CD4-positive, alpha-beta T cell (primary cell): ENCODE data around the gene TIMM17A. TPM values are rescaled to one million over a fixed set of nuclear protein-coding genes. Genes with fewer than 3 reads are reported as not detected.

Experiments
- ATAC-seq: fragments of 200-7000 bp; cut with Tn5 transposase; one replicate; pipeline ENCODE4 v1.10.0; 2022; ENCODE audit warnings: mild to moderate bottlenecking; ENCODE audit not compliant: poor library complexity
- CTCF ChIA-PET: fragments of 350-600 bp; sonication (Branson Sonifier 250); formaldehyde crosslinking; loops from one replicate; lab custom pipeline; 2021; ENCODE audit warnings: antibody characterized with exemption, inconsistent platforms; lab: Charles Lee
- POLR2A ChIA-PET: fragments of 350-600 bp; sonication (Branson Sonifier 250); formaldehyde crosslinking; loops from one replicate; lab custom pipeline; 2021; ENCODE audit warnings: antibody characterized with exemption, inconsistent platforms; lab: Charles Lee
- DNase-seq, 14 experiments: peaks; one replicate each; pipeline ENCODE4 v3.0.0-alpha.2; 2013 to 2020; ENCODE audit warnings: mixed read lengths in 2 of 14
- H3K27ac ChIP-seq, 2 donors: one replicate each; pipeline versions ENCODE4 v1.5.1 to v1.7.0; 2013; ENCODE audit warnings: low read length in 2 of 2, low read depth in 1 of 2, mild to moderate bottlenecking in 1 of 2
- H3K27me3 ChIP-seq, 2 experiments: 1 replicate in 1 of 2; 2 replicates in 1 of 2; pipeline versions ENCODE4 v1.6.1 to v1.7.0; 2013; ENCODE audit warnings: low read length in 2 of 2, control low read depth in 1 of 2, mild to moderate bottlenecking in 1 of 2, moderate library complexity in 1 of 2; ENCODE audit not compliant: insufficient read depth in 2 of 2, control insufficient read depth in 1 of 2
- H3K36me3 ChIP-seq: one replicate; pipeline ENCODE4 v1.6.1; 2013; ENCODE audit warnings: low read length, control low read depth; ENCODE audit not compliant: insufficient read depth
- H3K4me1 ChIP-seq: one replicate; pipeline ENCODE4 v1.6.1; 2013; ENCODE audit warnings: low read length, control low read depth; ENCODE audit not compliant: insufficient read depth
- H3K4me3 ChIP-seq: one replicate; pipeline ENCODE4 v1.5.1; 2013; ENCODE audit warnings: mild to moderate bottlenecking, low read length, moderate library complexity
- H3K9me3 ChIP-seq, 2 experiments: 1 replicate in 1 of 2; 2 replicates in 1 of 2; pipeline versions ENCODE4 v1.6.1 to v1.7.0; 2013; ENCODE audit warnings: low read length in 2 of 2, mild to moderate bottlenecking in 2 of 2, control low read depth in 1 of 2, moderate library complexity in 1 of 2; ENCODE audit not compliant: control insufficient read depth in 1 of 2, insufficient read depth in 1 of 2
- H3K27ac Mint-ChIP-seq: one replicate; pipeline ENCODE4 v1.8.0; 2020; ENCODE audit warnings: mixed read lengths
- H3K27me3 Mint-ChIP-seq: one replicate; pipeline ENCODE4 v1.8.0; 2021; ENCODE audit warnings: mixed read lengths
- H3K36me3 Mint-ChIP-seq: one replicate; pipeline ENCODE4 v1.8.0; 2021; ENCODE audit warnings: low read depth, mixed read lengths
- H3K4me1 Mint-ChIP-seq: one replicate; pipeline ENCODE4 v1.8.0; 2021; ENCODE audit warnings: low read depth, mixed read lengths
- H3K4me3 Mint-ChIP-seq: one replicate; pipeline ENCODE4 v1.8.0; 2020; ENCODE audit warnings: mild to moderate bottlenecking, mixed read lengths
- H3K9me3 Mint-ChIP-seq: one replicate; pipeline ENCODE4 v1.8.0; 2020; ENCODE audit warnings: mixed read lengths
- intact Hi-C, 2 experiments: fragments of 100-400 bp; cut with DNase I in 1 of 2; cut with micrococcal nuclease in 1 of 2; formaldehyde crosslinking; loops; one replicate each; pipeline versions ENCODE4 v1.15.1 to v1.9.0; 2023 to 2025; cut with DNase I, micrococcal nuclease
- total RNA-seq, 174 experiments: library from RNA in 2 of 174; stranded (reverse) in 2 of 174; gene quantifications; one replicate each; pipeline ENCODE4 v1.2.3 and lab custom pipeline; 2021 to 2026
- TF ChIP-seq, protein P1 (sequence below): fragments of 200-600 bp; IDR thresholded peaks from one replicate; pipeline ENCODE4 v1.8.0; 2022; ENCODE audit warnings: antibody characterized with exemption, mild to moderate bottlenecking

The TIMM17A gene
- total RNA-seq, 2 experiments from 2014 or later = 46.2 to 49.6 TPM

GRCh38 chr1:202011994-202012393 lies 56.7 kb downstream of the TIMM17A start:
- H3K4me3 ChIP-seq = no peak overlapping the region
- H3K27me3 Mint-ChIP-seq = peaks cover 12% of the 10 kb centered on the region
- ATAC-seq (no peak), DNase-seq (no peak)
- peaks cover 7% of the 10 kb centered on the region for H3K36me3 Mint-ChIP-seq
- H3K9me3 Mint-ChIP-seq = no peaks in the 10 kb centered on the region
- H3K4me3 Mint-ChIP-seq = no peak overlapping the region
- peaks cover 3% of the 10 kb centered on the region for H3K4me1 ChIP-seq
- CTCF ChIA-PET = no interaction called here
- H3K36me3 ChIP-seq = no peaks in the 10 kb centered on the region
- peaks cover 0 to 6% of the 10 kb centered on the region in 2 experiments for H3K9me3 ChIP-seq
- no peaks in the 10 kb centered on the region for H3K27me3 ChIP-seq
- TF ChIP-seq, protein P1, sequence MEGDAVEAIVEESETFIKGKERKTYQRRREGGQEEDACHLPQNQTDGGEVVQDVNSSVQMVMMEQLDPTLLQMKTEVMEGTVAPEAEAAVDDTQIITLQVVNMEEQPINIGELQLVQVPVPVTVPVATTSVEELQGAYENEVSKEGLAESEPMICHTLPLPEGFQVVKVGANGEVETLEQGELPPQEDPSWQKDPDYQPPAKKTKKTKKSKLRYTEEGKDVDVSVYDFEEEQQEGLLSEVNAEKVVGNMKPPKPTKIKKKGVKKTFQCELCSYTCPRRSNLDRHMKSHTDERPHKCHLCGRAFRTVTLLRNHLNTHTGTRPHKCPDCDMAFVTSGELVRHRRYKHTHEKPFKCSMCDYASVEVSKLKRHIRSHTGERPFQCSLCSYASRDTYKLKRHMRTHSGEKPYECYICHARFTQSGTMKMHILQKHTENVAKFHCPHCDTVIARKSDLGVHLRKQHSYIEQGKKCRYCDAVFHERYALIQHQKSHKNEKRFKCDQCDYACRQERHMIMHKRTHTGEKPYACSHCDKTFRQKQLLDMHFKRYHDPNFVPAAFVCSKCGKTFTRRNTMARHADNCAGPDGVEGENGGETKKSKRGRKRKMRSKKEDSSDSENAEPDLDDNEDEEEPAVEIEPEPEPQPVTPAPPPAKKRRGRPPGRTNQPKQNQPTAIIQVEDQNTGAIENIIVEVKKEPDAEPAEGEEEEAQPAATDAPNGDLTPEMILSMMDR = no peak
- no peak overlapping the region for H3K27ac ChIP-seq
- no peak overlapping the region for H3K27ac Mint-ChIP-seq
- intact Hi-C loops = no loop called here
- POLR2A ChIA-PET = interaction anchor here (0.6 kb wide), 1 partner anchor 38 kb away, joined by 4 read pairs; no protein-coding TSS in a partner anchor
- H3K4me1 Mint-ChIP-seq = no peaks in the 10 kb centered on the region

- Histone ChIP-seq H3K4me3 (no peak overlapping the region), H3K27ac (no peak overlapping the region), H3K9me3 (peaks cover 0 to 6% of the 10 kb centered on the region in 2 experiments), H3K27me3 (no peaks in the 10 kb centered on the region), H3K4me1 (peaks cover 3% of the 10 kb centered on the region), H3K36me3 (no peaks in the 10 kb centered on the region)
- H3K36me3 Mint-ChIP-seq = no peaks in the 10 kb centered on the region
- ATAC-seq (no peak), DNase-seq (no peak)
- ChIA-PET CTCF (no interaction called here), POLR2A (no interaction called here)
- intact Hi-C loops = no loop called here
- H3K4me3 Mint-ChIP-seq = no peak overlapping the region
- no peaks in the 10 kb centered on the region for H3K9me3 Mint-ChIP-seq
- H3K4me1 Mint-ChIP-seq = no peaks in the 10 kb centered on the region
- TF ChIP-seq, protein P1 = no peak
- no peak overlapping the region for H3K27ac Mint-ChIP-seq
- H3K27me3 Mint-ChIP-seq = peaks cover 16% of the 10 kb centered on the region
Measured at GRCh38 chr1:202012544-202013478, 57.5 kb downstream of the TIMM17A start.

GRCh38 chr1:202013603-202014002 lies 58.3 kb downstream of the TIMM17A start:
- H3K36me3 Mint-ChIP-seq = no peaks in the 10 kb centered on the region
- Histone ChIP-seq H3K9me3 (peaks cover 0 to 6% of the 10 kb centered on the region in 2 experiments), H3K27ac (no peak overlapping the region), H3K4me1 (peaks cover 3% of the 10 kb centered on the region), H3K4me3 (no peak overlapping the region), H3K36me3 (no peaks in the 10 kb centered on the region), H3K27me3 (no peaks in the 10 kb centered on the region)
- ChIA-PET CTCF (no interaction called here), POLR2A (no interaction called here)
- H3K27ac Mint-ChIP-seq = no peak overlapping the region
- no peaks in the 10 kb centered on the region for H3K9me3 Mint-ChIP-seq
- ATAC-seq = no peak
- intact Hi-C loops = no loop called here
- peaks cover 16% of the 10 kb centered on the region for H3K27me3 Mint-ChIP-seq
- no peak for DNase-seq
- TF ChIP-seq, protein P1 = no peak
- no peak overlapping the region for H3K4me3 Mint-ChIP-seq
- H3K4me1 Mint-ChIP-seq = no peaks in the 10 kb centered on the region
